CD4-positive, alpha-beta T cell treated with Interleukin-4 for 1 hour (primary cell): ENCODE measurements around the gene NXNL1.
"Not testable (repeated sequence)": the region's sequence is repeated elsewhere in the genome, so short reads cannot be mapped to it uniquely, and the experiment has no call there.

ENCODE experiments used
- DNase-seq, 2 donors: peaks; one replicate each; pipeline ENCODE4 v3.0.0-alpha.2; 2020 to 2022

NXNL1 gene

DNA sequence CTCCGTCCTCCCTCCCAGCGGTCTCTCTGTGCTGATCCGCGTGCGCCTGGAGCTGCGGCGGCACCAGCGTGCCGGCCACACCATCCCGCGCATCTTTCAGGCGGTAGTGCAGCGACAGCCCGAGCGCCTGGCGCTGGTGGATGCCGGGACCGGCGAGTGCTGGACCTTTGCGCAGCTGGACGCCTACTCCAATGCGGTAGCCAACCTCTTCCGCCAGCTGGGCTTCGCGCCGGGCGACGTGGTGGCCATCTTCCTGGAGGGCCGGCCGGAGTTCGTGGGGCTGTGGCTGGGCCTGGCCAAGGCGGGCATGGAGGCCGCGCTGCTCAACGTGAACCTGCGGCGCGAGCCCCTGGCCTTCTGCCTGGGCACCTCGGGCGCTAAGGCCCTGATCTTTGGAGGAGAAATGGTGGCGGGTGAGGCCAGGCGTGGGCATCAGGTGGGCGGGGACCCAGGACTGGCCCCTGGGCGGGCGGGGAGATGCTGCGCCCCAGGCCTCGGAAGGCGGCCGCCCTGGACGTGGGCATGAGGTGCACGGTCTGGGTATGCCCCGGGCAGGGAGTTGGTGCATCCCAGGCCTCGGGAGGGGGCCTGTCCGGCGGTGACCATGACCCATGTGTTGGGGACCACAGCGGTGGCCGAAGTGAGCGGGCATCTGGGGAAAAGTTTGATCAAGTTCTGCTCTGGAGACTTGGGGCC is 26.0 kb upstream of the NXNL1 start:
- no peak for DNase-seq

DNA sequence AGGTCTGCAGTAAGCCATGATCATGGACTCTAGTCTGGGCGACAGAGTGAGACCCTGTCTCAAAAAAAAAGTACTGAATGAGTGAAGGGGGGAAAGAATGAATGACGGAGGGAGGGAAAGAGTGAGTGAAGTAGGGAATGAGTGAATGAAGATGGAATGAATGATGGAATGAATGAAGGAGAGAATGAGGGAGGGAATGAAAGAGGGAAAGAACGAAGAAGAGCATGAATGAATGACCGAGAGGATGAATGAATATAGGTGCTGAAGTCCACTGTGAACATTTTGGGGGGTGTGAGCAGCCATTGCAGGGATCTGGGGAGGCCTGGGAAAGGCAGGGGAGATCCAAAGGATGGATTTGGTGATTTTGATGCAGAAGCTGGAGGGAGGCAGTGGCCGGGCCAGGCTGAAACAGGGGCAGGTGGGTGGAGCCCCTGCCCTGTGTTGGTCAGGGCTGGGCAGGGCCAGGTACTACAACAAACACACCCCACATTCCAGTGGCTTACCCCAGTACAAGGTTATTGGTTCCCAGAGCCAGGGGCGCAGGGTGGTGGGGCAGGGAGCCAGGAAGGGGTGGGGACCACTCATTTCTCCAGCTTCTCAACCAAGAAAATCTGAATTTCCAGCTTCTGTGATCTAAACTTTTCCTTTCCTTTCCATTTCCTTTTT is 23.9 kb upstream of the NXNL1 start:
- no peak for DNase-seq

DNA sequence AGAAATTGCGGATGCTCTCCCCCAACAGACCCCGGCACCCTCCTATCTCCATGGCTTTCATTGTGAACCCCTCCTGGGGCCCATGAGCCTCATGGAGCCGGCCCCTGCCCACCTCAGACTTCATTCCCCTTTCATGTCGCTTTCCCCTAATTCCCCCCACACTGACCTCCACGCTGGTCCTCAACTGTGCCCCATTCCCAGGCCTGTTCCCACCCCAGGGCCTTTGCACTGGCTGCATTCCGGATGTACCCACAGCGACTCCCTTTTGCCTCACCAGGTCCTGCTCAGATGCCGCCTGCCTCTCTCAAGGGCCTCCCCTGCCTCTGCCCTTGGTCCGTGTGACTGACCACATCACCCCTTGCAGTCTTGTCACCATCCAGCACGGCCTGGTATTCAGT is 22.9 kb upstream of the NXNL1 start:
- DNase-seq, result no peak

DNA sequence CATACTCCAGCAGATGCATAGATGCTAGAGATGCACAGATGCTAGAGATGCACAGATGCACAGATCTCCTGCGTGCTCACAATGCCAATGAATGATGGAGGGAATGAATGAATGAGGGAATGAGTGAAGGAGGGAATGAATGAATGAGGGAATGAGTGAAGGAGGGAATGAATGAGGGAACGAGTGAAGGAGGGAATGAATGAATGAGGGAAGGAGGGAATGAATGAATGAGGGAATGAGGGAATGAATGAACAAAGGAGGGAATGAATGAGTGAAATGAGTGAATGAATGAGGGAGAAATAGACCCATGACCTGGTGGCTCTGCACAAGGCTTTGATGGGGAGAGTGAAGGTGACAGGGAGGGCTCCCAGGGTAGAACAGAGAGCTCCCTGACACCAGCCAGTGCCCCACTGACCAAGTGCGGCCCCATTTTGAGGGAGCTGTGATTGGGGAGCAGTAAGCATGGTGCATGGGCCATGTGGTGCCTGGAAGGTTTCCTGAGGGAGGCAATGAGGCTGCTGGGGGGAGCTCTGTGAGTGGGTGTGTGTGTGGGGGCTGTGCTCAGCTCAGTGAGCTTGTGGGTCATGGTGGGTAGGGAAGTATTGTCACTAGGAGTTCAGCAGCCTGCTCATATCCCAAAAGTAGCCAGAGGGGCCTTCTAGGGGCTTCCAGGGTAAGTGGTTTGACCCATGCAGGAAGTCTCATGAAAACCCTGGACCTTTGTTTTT is 22.3 kb upstream of the NXNL1 start:
- DNase-seq, result no peak

DNA sequence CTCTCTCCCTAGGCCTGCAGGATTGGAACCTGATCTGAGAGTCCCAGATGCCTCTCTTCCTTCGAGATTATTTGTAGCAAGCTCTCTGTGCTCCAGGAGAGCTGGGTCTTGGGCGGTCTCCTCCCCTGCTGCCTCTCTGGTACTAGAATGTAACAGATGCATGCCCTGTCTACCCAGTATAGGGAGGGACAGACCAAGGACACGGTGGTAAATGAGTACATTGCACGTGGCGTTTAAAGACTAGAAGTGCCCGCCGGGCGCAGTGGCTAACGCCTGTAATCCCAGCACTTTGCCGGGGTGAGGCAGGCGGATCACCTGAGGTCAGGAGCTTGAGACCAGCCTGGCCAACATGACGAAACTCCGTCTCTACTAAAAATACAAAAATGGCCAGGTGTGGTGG is 21.3 kb upstream of the NXNL1 start:
- no peak for DNase-seq

DNA sequence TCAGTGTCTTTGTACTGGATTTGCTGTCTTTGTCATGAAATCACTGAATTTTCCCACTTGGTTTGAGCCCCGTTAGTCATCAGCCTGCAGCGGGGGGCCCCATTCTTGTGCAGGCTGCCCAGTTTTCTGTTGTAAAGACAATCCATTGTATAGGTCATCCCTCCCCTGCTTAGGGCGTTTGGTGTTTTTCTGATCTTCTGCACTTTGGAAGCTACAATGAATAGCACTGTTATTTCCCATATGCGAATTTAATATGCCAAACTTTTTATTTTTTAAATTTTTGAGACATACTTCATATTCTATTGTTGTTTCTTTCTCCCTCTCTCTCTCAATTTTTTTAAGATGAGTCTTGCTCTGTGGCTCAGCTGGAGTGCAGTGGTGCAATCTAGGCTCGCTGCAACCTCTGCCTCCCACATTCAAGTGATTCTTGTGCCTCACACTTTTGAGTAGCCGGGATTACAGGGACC is 18.6 kb upstream of the NXNL1 start:
- DNase-seq, result no peak

DNA sequence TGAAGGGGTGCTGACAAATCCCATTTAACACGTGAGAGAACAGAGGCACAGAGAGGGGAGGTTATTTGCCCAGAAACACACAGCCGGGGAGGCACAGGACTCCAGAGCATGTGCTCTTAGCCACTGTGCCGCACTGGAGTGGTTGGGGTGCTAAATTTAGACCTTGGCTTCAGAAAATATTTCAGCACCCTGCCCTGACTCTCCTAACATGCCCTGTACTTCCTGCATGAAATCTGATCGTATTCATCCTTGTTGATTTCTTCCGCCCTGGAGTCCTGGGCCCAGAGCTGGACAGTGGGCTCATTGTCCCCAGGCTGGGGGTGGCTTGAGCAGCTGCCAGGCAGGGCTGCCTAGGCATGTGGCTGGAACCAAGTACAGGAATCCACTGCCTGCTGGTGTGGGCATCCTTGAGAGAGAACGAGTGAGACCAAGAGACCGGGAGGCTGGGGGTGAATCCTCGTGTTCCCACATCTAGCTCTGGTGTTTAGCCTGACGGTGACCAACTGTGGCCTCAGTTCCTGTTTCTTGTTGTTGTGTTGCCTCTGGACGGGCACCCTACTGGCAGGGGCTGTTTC is 14.9 kb upstream of the NXNL1 start:
- no peak for DNase-seq

DNA sequence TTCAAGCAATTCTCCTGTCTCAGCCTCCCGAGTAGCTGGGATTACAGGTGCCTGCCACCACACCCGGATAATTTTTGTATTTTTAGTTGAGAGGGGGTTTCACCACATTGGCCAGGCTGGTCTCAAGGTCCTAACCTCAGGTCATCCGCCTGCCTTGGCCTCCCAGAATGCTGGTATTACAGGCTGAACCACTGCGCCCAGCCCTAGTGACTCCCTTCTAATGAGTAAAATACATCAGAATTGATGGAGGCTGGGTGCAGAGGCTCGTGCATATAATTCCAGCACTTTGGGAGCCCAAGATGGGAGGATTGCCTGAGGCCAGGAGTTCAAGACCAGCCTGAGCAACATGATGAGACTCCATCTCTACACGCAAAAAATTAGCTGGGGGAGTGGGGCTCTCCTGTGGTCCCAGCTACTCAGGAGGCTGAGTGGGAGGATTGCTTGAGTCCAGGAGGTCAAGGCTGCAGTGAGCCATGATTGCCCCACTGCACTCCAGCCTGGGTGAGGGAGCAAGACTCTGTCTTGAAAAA is 14.3 kb upstream of the NXNL1 start:
- DNase-seq, result not testable (repeated sequence)

DNA sequence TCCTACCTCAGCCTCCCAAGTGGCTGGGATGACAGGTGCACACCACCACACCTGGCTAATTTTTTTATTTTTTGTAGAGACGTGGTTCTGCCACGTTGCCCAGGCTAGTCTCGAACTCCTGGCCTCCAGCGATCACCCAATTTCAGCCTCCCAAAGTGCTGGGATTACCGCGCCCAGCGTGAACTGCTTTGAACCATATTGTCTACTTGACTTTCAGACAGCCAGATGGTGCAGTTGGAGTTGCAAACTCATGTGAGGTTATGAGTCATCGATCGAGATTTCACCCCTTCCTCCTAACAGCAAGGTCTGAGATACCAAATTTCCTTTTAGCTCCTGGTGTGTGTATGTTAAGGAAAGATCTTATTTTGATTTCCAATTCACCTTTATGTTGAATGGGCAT is 12.3 kb upstream of the NXNL1 start:
- DNase-seq, result peak in 1 of 2 donors; percentile 34

DNA sequence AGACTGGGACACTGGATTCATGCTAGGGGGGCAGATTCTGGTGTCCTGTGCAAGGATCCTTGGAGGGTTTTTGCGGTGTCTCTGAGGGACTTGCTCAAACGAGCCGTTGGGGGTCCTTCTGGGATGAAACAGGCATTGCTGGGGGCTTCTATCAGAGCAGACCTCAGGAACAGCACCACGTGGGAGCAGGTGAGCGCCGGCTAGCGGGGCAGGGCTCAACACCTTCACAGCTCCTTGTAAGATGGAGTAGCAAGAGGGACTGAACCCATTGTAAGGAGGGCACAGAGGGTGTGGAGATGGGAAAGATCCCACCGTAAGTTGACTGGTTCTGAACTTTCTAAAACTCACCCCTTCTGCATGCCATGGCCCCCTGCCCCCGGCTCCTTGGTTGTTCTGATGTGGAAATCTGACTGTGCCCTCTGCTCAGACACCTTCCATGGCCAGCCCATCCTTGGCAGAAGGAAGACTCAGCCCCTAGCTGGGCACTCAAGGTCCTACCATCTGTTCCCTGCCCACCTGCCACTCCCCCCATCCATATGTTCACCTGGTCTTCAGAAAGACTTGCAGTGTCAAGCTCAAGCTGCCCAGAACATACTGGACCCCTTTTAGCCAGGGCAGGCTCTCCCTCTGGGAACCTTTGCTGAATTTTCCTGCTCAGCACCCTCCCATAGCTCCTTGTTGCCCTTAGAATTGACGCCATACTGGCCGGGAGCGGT is 10.8 kb upstream of the NXNL1 start:
- no peak for DNase-seq

DNA sequence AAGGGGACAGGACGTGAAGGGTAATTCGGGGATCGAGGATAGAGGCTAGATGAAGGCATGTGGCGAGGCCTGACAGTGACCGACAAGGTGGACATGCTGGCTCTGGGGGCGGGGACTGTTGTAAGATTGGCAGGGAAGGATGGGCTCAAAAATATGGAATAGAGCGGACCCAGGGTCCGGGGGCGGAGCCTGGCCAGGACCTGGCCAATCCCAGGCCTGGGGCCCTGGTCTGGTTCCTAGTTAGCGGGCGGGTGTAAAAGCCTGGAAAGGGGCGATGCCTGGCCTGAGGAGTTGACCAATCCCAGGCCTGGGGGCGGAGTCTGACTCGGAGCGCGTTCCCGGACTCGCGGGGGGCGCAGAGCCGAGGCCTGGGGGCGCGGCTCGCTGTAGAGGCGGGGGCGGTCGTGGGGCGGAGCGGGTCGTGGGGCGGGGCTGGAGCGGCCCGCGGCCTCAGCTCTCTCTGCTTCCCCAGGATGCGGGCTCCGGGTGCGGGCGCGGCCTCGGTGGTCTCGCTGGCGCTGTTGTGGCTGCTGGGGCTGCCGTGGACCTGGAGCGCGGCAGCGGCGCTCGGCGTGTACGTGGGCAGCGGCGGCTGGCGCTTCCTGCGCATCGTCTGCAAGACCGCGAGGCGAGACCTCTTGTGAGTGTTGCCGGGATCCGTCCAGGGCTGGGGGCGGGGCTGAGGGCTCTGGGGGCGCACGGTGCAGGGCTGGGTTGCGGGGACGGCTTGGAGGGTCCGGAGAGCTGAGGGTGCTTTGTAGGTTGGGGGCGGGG is 9.5 kb upstream of the NXNL1 start, which contains the start of gene SLC27A1:
TSS of gene SLC27A1 (plus strand) at position 457 of the 774 bp plus-strand sequence. CDS start at position 474, 17 bp downstream.
- DNase-seq, result peak; percentile 94 to 95

DNA sequence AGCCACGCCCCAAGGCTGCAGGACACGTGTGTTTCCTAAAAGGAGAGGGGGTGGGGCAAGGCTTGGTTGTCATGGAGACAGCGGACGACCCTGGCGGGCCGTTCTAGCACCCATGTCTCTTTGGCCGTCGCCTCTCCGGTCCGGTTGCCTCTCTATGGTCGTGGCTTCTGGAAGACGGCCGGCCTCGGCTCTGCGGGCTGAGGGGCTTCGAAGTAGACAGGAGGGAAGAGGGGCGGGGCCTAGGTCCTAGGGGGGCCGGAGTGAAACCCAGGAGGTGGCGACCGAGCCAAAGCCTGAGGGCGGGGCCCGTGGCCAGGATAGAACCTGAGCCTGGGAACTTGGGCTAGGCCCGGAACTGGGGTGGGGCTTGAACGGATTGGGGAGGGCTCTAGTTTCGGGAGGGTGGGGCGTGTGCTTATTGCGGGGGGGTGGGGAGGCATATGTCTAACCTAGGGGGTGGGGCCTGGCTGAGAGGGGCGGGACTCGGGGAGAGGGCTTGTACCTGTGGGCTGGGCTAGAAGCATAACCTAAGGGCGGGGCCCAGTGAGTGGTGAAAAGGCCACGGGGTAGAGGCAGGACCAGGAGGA is 8.8 kb upstream of the NXNL1 start:
- DNase-seq, result peak; percentile 96

DNA sequence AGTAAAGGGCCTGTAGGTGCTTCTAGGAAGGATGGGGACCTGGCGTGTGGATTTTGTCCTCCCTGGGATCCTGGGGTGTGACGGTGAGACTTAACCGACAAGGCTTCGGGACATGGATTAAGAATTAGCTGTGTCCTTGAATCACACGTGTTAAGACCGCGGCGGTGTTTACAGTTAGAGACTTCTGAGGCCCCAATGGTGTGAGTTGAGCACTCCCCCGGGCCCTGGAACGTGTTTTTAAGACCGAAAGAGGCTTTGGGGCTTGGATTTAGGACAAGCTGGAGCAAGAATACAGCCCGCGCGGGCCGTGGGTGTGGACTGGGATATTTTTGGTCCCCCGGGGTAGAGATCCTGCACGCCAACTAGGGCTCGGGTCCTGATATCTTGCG is 8.4 kb upstream of the NXNL1 start:
- no peak for DNase-seq

DNA sequence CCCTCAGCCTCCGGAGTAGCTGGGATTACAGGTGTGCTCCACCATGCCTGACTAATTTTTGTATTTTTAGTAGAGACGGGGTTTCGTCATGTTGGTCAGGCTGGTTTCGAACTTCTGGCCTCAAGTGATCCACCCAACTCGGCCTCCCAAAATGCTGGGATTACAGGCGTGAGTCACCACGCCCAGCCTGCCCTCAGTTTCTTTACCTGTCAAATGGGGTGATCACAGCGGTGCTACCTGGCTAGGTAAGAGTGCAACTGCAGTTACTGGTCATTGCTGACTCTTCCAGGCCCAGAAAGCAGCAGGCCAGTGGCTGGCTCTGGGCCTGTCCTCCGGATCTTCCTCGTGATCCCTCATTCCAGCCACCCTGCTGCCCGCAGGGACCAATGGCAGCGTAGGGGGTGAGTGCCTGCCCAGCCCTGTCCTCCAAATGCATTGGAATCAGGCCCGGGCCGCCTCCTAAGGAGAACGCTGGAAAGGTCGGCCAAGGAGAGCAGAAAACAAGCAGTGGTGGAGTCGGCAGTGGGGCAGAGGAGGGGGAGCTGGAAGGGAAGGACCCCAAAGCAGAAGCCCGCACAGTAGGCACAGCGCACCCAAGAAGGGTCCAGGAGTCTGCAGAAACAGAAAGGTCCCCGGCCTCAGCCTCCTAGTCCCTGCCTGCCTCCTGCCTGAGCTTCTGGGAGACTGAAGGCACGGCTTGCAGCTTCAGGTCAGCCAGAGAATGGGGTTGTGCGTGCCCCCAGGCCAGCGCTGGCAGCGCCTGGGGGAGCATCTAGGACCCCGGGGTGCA is 7.8 kb upstream of the NXNL1 start:
- DNase-seq, result no peak

DNA sequence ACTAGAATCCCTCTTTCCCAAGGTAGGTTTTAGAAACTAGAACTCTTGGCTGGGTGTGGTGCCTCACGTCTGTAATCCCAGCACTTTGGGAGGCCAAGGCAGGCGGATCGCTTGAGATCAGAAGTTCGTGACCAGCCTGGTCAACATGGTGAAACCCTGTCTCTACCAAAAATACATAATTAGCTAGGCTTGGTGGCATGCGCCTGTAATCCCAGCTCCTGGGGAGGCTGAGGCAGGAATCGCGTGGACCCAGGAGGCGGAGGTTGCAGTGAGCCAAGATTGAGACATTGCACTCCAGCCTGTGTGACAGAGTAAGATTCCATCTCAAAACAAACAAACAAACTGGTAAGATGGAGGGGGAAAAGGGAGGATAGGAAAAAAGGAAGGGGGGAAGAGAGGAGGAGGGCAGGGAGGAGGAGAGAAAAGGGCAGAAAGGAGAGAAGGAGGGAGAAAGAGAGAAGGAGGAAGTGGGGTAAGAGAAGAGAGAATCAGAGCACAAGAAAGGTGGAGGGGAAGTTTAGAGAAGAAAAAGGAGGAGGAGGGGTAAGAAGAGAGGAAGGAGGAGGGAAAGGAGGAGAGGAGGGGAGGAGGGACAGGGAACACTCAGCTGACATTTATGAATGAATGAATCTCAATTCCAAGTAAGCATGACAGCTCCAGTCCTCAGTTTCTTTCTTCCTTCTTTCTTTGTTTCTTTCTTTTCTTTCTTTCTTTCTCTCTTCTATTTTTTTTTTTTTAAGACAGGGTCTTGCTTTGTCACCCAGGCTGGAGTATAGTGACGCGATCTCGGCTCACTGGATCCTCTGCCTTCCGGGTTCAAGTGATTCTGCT is 7.0 kb upstream of the NXNL1 start:
- no peak for DNase-seq

DNA sequence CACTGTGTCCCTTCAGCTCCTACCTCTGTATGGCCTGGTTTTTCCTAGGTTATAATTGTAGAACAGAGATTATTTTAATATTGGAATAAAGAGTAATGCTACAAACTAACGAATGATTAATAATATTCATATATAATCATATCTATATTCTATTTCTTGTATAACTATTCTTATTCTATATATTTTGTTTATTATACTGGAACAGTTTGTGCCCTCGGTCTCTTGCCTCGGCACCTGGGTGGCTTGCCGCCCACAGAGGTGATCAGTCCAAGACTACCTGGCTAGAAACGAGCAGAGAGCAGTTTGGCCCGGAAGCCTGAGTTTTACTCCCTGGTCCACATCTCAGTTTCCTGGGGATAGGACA is 5.7 kb upstream of the NXNL1 start:
- no peak for DNase-seq

DNA sequence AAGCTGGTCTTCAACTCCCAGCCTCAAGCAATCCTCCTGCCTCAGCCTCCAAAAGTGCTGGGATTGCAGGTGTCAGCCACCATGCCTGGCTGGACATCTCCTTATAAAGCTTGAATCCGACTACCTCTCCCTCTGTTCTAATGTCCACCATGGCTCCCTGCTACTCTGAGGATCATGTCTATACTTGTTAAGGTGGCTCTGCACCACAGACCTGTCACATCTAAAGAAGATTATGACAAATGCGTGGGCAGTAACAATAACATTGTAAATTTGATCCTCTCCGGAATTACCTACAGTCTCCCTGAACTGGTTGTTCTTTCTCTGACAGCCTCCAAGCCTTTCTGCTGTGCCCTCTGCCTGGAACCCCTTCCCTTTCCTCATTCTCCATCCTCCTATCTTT is 1.8 kb downstream of the NXNL1 start:
- no peak for DNase-seq

DNA sequence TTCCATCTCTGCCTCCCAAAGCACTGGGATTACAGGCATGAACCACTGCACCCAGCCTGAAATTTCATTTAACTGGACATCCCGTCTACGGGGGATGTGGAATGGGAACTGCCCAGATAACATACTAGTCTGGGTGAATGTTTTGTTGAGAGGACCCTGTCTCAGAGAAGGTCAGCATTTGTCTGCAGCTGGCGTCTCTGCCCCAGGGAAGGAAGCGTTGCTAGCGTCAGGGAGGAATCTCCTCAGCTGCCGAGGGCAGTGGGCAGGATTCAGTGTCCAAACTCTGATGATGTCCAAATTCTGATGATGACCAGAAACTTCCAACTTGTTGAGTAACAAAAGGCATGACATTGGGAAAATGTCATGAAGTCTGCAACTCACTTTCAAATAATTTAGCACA is 3.1 kb downstream of the NXNL1 start:
- no peak for DNase-seq

DNA sequence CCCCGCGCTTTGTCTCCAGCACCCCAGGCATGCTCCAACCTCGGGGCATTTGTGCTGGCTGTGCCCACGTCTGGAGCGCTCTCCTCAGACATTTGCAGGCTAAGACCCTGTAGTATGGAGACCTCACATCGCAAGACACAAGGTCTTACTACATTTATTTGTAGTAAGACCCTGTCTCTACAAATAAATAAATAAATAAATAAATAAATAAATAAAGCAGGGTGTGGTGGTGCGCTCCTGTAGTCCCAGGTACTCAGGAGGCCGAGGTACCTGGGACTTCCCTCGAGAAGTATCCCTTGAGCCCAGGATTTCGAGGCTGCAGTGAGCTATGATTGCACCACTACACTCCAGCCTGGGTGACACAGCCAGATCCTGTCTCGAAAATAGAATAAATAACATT is 4.6 kb downstream of the NXNL1 start:
- DNase-seq, result no peak
